Immature natural killer cell (primary cell): Measurements from ENCODE around the gene KCNRG. TPM values are rescaled to one million over a fixed set of nuclear protein-coding genes. Genes with fewer than 3 reads are reported as not detected.
"Not testable (repeated sequence)": the region's sequence is repeated elsewhere in the genome, so short reads cannot be mapped to it uniquely, and the experiment has no call there.

Experiments
- DNase-seq, 3 donors: peaks; one replicate each; pipeline ENCODE4 v3.0.0; 2022; ENCODE audit warnings: mixed read lengths in 1 of 3
- H3K27ac Mint-ChIP-seq, 6 donors: one replicate each; pipeline ENCODE4 v1.8.0; 2020; ENCODE audit warnings: mixed read lengths in 6 of 6, mild to moderate bottlenecking in 5 of 6, inconsistent platforms in 4 of 6, moderate library complexity in 3 of 6
- H3K27me3 Mint-ChIP-seq, 3 donors: one replicate each; pipeline ENCODE4 v1.8.0; 2020 to 2021; ENCODE audit warnings: low read depth in 3 of 3, mild to moderate bottlenecking in 3 of 3, mixed read lengths in 3 of 3, moderate library complexity in 3 of 3, inconsistent platforms in 1 of 3
- H3K36me3 Mint-ChIP-seq, 3 donors: one replicate each; pipeline ENCODE4 v1.8.0; 2020; ENCODE audit warnings: mixed read lengths in 3 of 3, inconsistent platforms in 2 of 3, mild to moderate bottlenecking in 2 of 3
- H3K4me1 Mint-ChIP-seq, 2 donors: one replicate each; pipeline ENCODE4 v1.8.0; 2020; ENCODE audit warnings: inconsistent platforms in 2 of 2, mild to moderate bottlenecking in 2 of 2, mixed read lengths in 2 of 2, moderate library complexity in 1 of 2
- H3K4me3 Mint-ChIP-seq, 5 donors: one replicate each; pipeline ENCODE4 v1.8.0; 2020; ENCODE audit warnings: mild to moderate bottlenecking in 5 of 5, mixed read lengths in 5 of 5, inconsistent platforms in 3 of 5, moderate library complexity in 3 of 5
- H3K9me3 Mint-ChIP-seq, 6 donors: one replicate each; pipeline ENCODE4 v1.8.0; 2020; ENCODE audit warnings: mild to moderate bottlenecking in 6 of 6, mixed read lengths in 6 of 6, inconsistent platforms in 4 of 6, moderate library complexity in 3 of 6
- polyA plus RNA-seq, 3 donors: library from polyadenylated mRNA; unstranded; fragments of 300-500 nt; fragmentation: Illumina TruSeq; gene quantifications; one replicate each; pipeline ENCODE4 v1.2.3, GENCODE V29; 2021

Gene KCNRG, protein sequence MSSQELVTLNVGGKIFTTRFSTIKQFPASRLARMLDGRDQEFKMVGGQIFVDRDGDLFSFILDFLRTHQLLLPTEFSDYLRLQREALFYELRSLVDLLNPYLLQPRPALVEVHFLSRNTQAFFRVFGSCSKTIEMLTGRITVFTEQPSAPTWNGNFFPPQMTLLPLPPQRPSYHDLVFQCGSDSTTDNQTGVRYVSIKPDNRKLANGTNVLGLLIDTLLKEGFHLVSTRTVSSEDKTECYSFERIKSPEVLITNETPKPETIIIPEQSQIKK
- polyA plus RNA-seq: under 1 TPM in 2 of 3 donors, not detected in 1; 0.27 to 0.36 TPM

- DNase-seq: no peak
- Mint-ChIP-seq H3K9me3 (no peaks in the 10 kb centered on the region), H3K27ac (peak within 1 kb of the TSS in 5 of 6 donors; percentile 29 to 71 (median 62)), H3K36me3 (peaks cover 22 to 28% (median 26%) of the 10 kb centered on the region in 3 donors), H3K4me1 (peaks cover 24 to 64% of the 10 kb centered on the region in 2 donors), H3K27me3 (no peaks in the 10 kb centered on the region), H3K4me3 (no peak within 1 kb of the TSS)
These were observed at the start of gene KCNRG for GRCh38 chr13:50015258-50015657. Gene KCNRG, plus strand, starts transcription at chr13:50015444. Its CDS starts 50 bp downstream, at chr13:50015494.

GRCh38 chr13:49967456-49967855 lies 47.8 kb upstream of the KCNRG start:
- Mint-ChIP-seq H3K4me3 (no peak overlapping the region), H3K27ac (no peak overlapping the region), H3K4me1 (no peaks in the 10 kb centered on the region), H3K36me3 (peaks cover 14 to 42% (median 36%) of the 10 kb centered on the region in 3 donors), H3K27me3 (peaks cover 0 to 2% (median 1%) of the 10 kb centered on the region in 3 donors), H3K9me3 (peaks cover 0 to 29% (median 10%) of the 10 kb centered on the region in 6 donors)
- DNase-seq: no peak

DNA sequence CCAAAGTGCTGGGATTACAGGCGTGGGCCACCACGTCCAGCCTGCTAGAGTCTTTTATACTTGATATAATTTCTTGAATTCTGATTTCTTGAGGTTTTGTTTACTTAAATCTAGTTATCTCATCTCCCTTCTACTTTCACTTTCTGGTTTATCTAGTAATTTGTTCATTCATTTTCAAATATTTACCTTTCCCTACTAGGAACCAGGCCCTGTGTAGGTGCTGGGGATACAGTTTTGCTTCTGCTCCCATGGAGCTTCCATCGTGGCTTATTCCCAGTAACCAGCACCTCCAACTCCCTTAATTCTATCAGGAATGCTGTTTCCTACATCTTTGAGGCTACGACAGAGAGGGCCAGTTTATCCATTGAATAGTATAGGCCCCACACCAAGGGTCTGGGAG lies 42.5 kb upstream of the KCNRG start:
- Mint-ChIP-seq H3K4me1 (peaks cover 0 to 2% of the 10 kb centered on the region in 2 donors), H3K27me3 (peaks cover 0 to 1% (median 0%) of the 10 kb centered on the region in 3 donors), H3K27ac (no peak overlapping the region), H3K36me3 (peaks cover 0 to 6% (median 0%) of the 10 kb centered on the region in 3 donors), H3K4me3 (no peak overlapping the region), H3K9me3 (no peaks in the 10 kb centered on the region)
- no peak for DNase-seq

- H3K27ac Mint-ChIP-seq: no peak overlapping the region
- H3K4me1 Mint-ChIP-seq: peaks cover 0 to 2% of the 10 kb centered on the region in 2 donors
- no peaks in the 10 kb centered on the region for H3K36me3 Mint-ChIP-seq
- H3K9me3 Mint-ChIP-seq: no peaks in the 10 kb centered on the region
- DNase-seq: no peak
- H3K4me3 Mint-ChIP-seq: no peak overlapping the region
- peaks cover 0 to 1% (median 0%) of the 10 kb centered on the region in 3 donors for H3K27me3 Mint-ChIP-seq
These were observed 39.4 kb upstream of the KCNRG start for GRCh38 chr13:49975826-49976225.

GRCh38 chr13:49976314-49977258 lies 38.7 kb upstream of the KCNRG start:
- no peak overlapping the region for H3K4me3 Mint-ChIP-seq
- DNase-seq: peak; percentile 61 to 69 (median 63)
- peaks cover 0 to 1% (median 0%) of the 10 kb centered on the region in 3 donors for H3K27me3 Mint-ChIP-seq
- peaks cover 0 to under 1% (median 0%) of the 10 kb centered on the region in 3 donors for H3K36me3 Mint-ChIP-seq
- H3K27ac Mint-ChIP-seq: no peak overlapping the region
- H3K9me3 Mint-ChIP-seq: no peaks in the 10 kb centered on the region
- peaks cover 0 to 2% of the 10 kb centered on the region in 2 donors for H3K4me1 Mint-ChIP-seq

DNA sequence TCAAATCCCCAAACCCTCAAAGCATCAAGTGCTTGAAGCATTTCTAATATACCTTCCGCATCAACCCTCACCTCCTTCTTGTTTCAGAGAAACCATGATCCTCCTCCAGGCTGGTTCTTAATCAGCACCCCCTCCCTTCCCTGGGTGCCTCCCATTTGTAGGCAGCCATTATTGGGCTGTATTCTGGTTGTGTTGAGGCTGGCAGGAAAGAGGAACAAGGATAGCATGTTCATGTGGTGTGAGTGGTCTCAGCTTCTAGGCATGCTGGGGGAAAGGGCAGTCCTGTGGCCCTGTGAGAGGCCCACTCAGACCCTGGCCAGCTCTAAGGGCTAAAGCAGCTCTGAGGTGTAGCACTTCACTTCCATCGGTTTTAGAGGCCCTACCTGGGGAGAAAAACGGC lies 37.3 kb upstream of the KCNRG start:
- Mint-ChIP-seq H3K27me3 (peaks cover 0 to 1% (median 0%) of the 10 kb centered on the region in 3 donors), H3K4me1 (peaks cover 0 to 2% of the 10 kb centered on the region in 2 donors), H3K36me3 (peaks cover 0 to 8% (median 0%) of the 10 kb centered on the region in 3 donors), H3K9me3 (no peaks in the 10 kb centered on the region), H3K27ac (no peak overlapping the region), H3K4me3 (no peak overlapping the region)
- DNase-seq: no peak

GRCh38 chr13:49980266-49980665 lies 35.0 kb upstream of the KCNRG start:
- Mint-ChIP-seq H3K9me3 (no peaks in the 10 kb centered on the region), H3K4me1 (peaks cover 0 to 2% of the 10 kb centered on the region in 2 donors), H3K27me3 (no peaks in the 10 kb centered on the region), H3K27ac (no peak overlapping the region), H3K36me3 (peaks cover 0 to 12% (median 3%) of the 10 kb centered on the region in 3 donors), H3K4me3 (no peak overlapping the region)
- DNase-seq: no peak

DNA sequence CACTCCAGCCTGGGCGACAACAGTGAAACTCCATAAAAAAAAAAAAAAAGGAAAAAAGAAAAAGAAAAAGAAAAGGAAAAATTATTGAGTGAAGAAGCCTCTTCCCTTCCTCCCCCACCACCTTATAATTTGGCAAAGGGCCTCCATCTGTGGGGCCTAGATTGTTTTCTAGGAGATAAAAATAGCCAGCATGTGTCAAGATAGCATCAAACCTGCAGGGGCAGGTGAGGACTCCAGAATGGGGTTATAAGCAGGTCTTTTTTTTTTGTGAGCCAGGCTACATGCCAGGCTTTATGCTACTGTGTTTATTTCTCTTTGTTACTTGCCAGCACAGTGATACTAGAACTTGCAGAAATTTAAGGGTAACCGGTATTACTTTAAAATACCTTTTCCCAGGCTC lies 30.1 kb upstream of the KCNRG start:
- DNase-seq: no peak
- H3K9me3 Mint-ChIP-seq: no peaks in the 10 kb centered on the region
- no peaks in the 10 kb centered on the region for H3K27me3 Mint-ChIP-seq
- no peaks in the 10 kb centered on the region for H3K4me1 Mint-ChIP-seq
- peaks cover 0 to 12% (median 3%) of the 10 kb centered on the region in 3 donors for H3K36me3 Mint-ChIP-seq
- H3K4me3 Mint-ChIP-seq: no peak overlapping the region
- no peak overlapping the region for H3K27ac Mint-ChIP-seq

- no peak overlapping the region for H3K4me3 Mint-ChIP-seq
- peaks cover under 1 to 12% (median 3%) of the 10 kb centered on the region in 3 donors for H3K36me3 Mint-ChIP-seq
- no peaks in the 10 kb centered on the region for H3K4me1 Mint-ChIP-seq
- no peak for DNase-seq
- no peaks in the 10 kb centered on the region for H3K9me3 Mint-ChIP-seq
- no peak overlapping the region for H3K27ac Mint-ChIP-seq
- no peaks in the 10 kb centered on the region for H3K27me3 Mint-ChIP-seq
These were observed 28.8 kb upstream of the KCNRG start for GRCh38 chr13:49986471-49986870.

GRCh38 chr13:49990612-49991011 lies 24.6 kb upstream of the KCNRG start:
- not testable (repeated sequence) for DNase-seq, H3K36me3 Mint-ChIP-seq, H3K27ac Mint-ChIP-seq, H3K4me3 Mint-ChIP-seq, H3K9me3 Mint-ChIP-seq, H3K4me1 Mint-ChIP-seq, H3K27me3 Mint-ChIP-seq

DNA sequence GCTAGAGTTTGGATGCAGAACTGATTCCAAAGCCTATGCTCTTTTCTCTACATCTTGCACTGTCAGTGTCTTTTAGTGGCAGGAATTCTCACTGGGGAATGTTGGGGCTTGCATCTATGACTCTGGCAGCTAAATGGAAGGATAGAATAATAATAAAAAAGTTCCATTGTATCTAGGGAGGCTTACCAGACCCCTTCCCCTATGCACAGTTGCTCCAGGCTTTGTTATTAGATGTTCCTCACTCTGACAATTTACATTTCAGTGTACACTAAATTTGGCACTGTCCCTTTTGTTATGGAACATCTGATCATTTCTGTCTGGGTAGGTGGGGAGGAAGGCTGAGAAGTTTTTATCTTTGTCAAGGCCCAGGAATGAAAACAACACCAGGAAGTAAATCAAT lies 22.1 kb upstream of the KCNRG start:
- Mint-ChIP-seq H3K4me3 (no peak overlapping the region), H3K27ac (no peak overlapping the region), H3K36me3 (peaks cover 0 to 4% (median 0%) of the 10 kb centered on the region in 3 donors), H3K9me3 (no peaks in the 10 kb centered on the region), H3K4me1 (peaks cover 11 to 19% of the 10 kb centered on the region in 2 donors), H3K27me3 (peaks cover 2 to 21% (median 15%) of the 10 kb centered on the region in 3 donors)
- no peak for DNase-seq

GRCh38 chr13:49993666-49994065 lies 21.6 kb upstream of the KCNRG start:
- peaks cover 0 to 4% (median 0%) of the 10 kb centered on the region in 3 donors for H3K36me3 Mint-ChIP-seq
- peaks cover 2 to 21% (median 15%) of the 10 kb centered on the region in 3 donors for H3K27me3 Mint-ChIP-seq
- no peak overlapping the region for H3K4me3 Mint-ChIP-seq
- no peak for DNase-seq
- no peaks in the 10 kb centered on the region for H3K9me3 Mint-ChIP-seq
- H3K4me1 Mint-ChIP-seq: peaks cover 17 to 24% of the 10 kb centered on the region in 2 donors
- no peak overlapping the region for H3K27ac Mint-ChIP-seq

DNA sequence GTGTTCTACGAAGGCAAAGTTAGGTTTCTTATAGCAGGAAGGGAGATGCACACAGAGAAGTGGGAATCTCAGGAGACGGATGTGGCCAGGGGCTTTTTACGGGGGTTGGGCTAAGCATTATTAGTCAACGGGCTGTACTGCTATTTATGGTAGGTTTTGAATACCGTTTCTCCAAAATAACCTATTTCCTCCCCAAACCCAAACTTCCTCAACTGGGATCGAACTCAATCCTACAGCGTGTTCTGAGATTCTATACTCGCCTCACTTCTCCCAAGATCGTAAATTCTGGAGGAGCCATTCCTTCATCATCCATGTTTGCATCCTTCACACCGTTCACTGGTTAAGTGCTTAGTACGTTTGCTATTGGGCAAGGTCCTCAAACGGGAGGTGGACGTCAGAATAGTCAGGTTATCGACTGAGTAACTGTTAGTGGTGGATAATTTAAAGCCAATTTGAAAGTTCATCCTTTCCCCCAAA lies 19.6 kb upstream of the KCNRG start:
- Mint-ChIP-seq H3K27ac (peak overlapping the region; percentile 78 to 90 (median 80)), H3K36me3 (peaks cover 0 to 4% (median 3%) of the 10 kb centered on the region in 3 donors), H3K9me3 (no peaks in the 10 kb centered on the region), H3K4me1 (peaks cover 26 to 43% of the 10 kb centered on the region in 2 donors), H3K4me3 (peak overlapping the region; percentile 75 to 87 (median 82)), H3K27me3 (peaks cover 2 to 21% (median 15%) of the 10 kb centered on the region in 3 donors)
- DNase-seq: no peak
